Endothelial cell of umbilical vein (primary cell): ENCODE results near the gene PTAR1. TPM values are rescaled to one million over a fixed set of nuclear protein-coding genes. Genes with fewer than 3 reads are reported as not detected.

Experiments
- BruUV-seq: library from RNA; stranded (reverse); fragments of 400-500 nt; replicated peaks from 2 replicates; lab custom pipeline; 2021; lab: Mats Ljungman, UMichigan
- CTCF ChIA-PET: fragments of 300-600, 350-600 bp; sonication (Branson Sonifier 250); formaldehyde crosslinking; loops from one replicate; lab custom pipeline; 2021; ENCODE audit warnings: antibody characterized with exemption, inconsistent platforms; lab: Charles Lee
- POLR2A ChIA-PET: fragments of 300-600, 350-600 bp; sonication (Branson Sonifier 250); formaldehyde crosslinking; loops from one replicate; lab custom pipeline; 2021; ENCODE audit warnings: antibody characterized with exemption, inconsistent platforms; lab: Charles Lee
- DNase-seq: peaks from one replicate; pipeline ENCODE4 v3.0.0-alpha.2; 2011; ENCODE audit warnings: low read depth, low spot score
- FAIRE-seq: peaks from 2 replicates; lab custom pipeline; 2011; peaks lifted over from hg19 to GRCh38; lab: Jason Lieb, UNC
- H2AFZ ChIP-seq: 2 replicates; pipeline ENCODE4 v1.6.0; 2012; ENCODE audit warnings: low read depth, low read length, control low read depth, inconsistent platforms
- H3K27ac ChIP-seq: 2 replicates; pipeline ENCODE4 v1.5.1; 2011; ENCODE audit warnings: low read depth, mild to moderate bottlenecking, control low read depth, low read length, moderate library complexity; ENCODE audit not compliant: insufficient read depth
- H3K27me3 ChIP-seq, 2 experiments: 2 replicates each; pipeline versions ENCODE4 v1.6.0 to v1.6.1; 2011; ENCODE audit warnings: low read length in 2 of 2, mixed read lengths in 1 of 2; ENCODE audit not compliant: control insufficient read depth in 2 of 2, insufficient read depth in 2 of 2
- H3K36me3 ChIP-seq, 2 experiments: 2 replicates in 1 of 2; 3 replicates in 1 of 2; pipeline ENCODE4 v1.5.1; 2011; ENCODE audit warnings: low read length in 2 of 2, mild to moderate bottlenecking in 1 of 2, moderate library complexity in 1 of 2; ENCODE audit not compliant: control insufficient read depth in 2 of 2, insufficient read depth in 2 of 2; ENCODE audit errors: extremely low read depth in 1 of 2
- H3K4me1 ChIP-seq: 3 replicates; pipeline ENCODE4 v1.5.1; 2011; ENCODE audit warnings: mild to moderate bottlenecking, low read length; ENCODE audit not compliant: control insufficient read depth, insufficient read depth; ENCODE audit errors: extremely low read depth
- H3K4me2 ChIP-seq: 2 replicates; pipeline ENCODE4 v1.6.1; 2011; ENCODE audit warnings: low read length, control low read depth, mixed read lengths; ENCODE audit not compliant: insufficient read depth
- H3K4me3 ChIP-seq, 3 experiments: fragments of 200-600 bp in 1 of 3; sonication (generic), shearing (Covaris generic) in 1 of 3; replicated peaks in 1 of 3; 2 replicates each; pipeline ENCODE4 v1.5.1; 2011 to 2016; ENCODE audit warnings: control low read depth in 3 of 3, low read length in 3 of 3, mild to moderate bottlenecking in 2 of 3, inconsistent platforms in 1 of 3, low read depth in 1 of 3, moderate library complexity in 1 of 3; ENCODE audit not compliant: insufficient read depth in 1 of 3
- H3K79me2 ChIP-seq: 2 replicates; pipeline ENCODE4 v1.6.0; 2012; ENCODE audit warnings: low read length, inconsistent platforms; ENCODE audit not compliant: control insufficient read depth, insufficient read depth
- H3K9ac ChIP-seq: replicated peaks from 2 replicates; pipeline ENCODE3; 2011; ENCODE audit warnings: low read length, control low read depth; ENCODE audit not compliant: insufficient read depth; ENCODE audit errors: extremely low read depth
- H3K9me1 ChIP-seq: replicated peaks from 3 replicates; pipeline ENCODE4 v1.6.0; 2011; ENCODE audit warnings: mild to moderate bottlenecking, low read length; ENCODE audit not compliant: control insufficient read depth, insufficient read depth; ENCODE audit errors: extremely low read depth
- H3K9me3 ChIP-seq: replicated peaks from 2 replicates; pipeline ENCODE4 v1.5.1; 2012; ENCODE audit warnings: low read length, inconsistent platforms; ENCODE audit not compliant: control insufficient read depth, insufficient read depth
- H4K20me1 ChIP-seq: replicated peaks from 2 replicates; pipeline ENCODE3; 2011; ENCODE audit warnings: mild to moderate bottlenecking, low read length; ENCODE audit not compliant: control insufficient read depth, insufficient read depth; ENCODE audit errors: extremely low read depth
- EZH2 ChIP-seq: IDR thresholded peaks from 2 replicates; pipeline ENCODE4 v1.6.1; 2012; ENCODE audit warnings: borderline replicate concordance, low read depth, mild to moderate bottlenecking, moderate library complexity, low read length, inconsistent platforms; ENCODE audit not compliant: severe bottlenecking
- FOS ChIP-seq: IDR thresholded peaks from 2 replicates; pipeline ENCODE4 v1.6.1; 2011; ENCODE audit warnings: mild to moderate bottlenecking, low read length, moderate library complexity, borderline replicate concordance; ENCODE audit not compliant: insufficient read depth
- GATA2 ChIP-seq: IDR thresholded peaks from 2 replicates; pipeline ENCODE4 v1.7.0; 2011; ENCODE audit warnings: low read depth, mild to moderate bottlenecking, moderate library complexity, mixed read lengths, low read length; ENCODE audit not compliant: insufficient read length, insufficient read depth
- JUN ChIP-seq: IDR thresholded peaks from 2 replicates; pipeline ENCODE4 v1.6.1; 2011; ENCODE audit warnings: borderline replicate concordance, low read depth; ENCODE audit not compliant: insufficient read length, insufficient read depth
- MYC ChIP-seq: IDR thresholded peaks from one replicate; pipeline ENCODE4 v1.6.1; 2011; ENCODE audit warnings: mild to moderate bottlenecking, low read depth, low read length
- POLR2A ChIP-seq: IDR thresholded peaks from 2 replicates; pipeline ENCODE4 v1.6.1; 2012; ENCODE audit warnings: low read depth, mild to moderate bottlenecking, control low read depth, low read length
- POLR2AphosphoS5 ChIP-seq: IDR thresholded peaks from 2 replicates; pipeline ENCODE4 v1.6.1; 2012; ENCODE audit warnings: low read depth, mild to moderate bottlenecking, control low read depth, low read length, moderate library complexity; ENCODE audit not compliant: insufficient read depth
- dilution Hi-C: fragments of 300-500 bp; cut with MboI; formaldehyde crosslinking; loops from one replicate; pipeline ENCODE4 v1.15.0; 2019; ENCODE audit warnings: low sequenced_read_pairs; ENCODE audit not compliant: extremely low pct_ligation_motif_present
- intact Hi-C: fragments of 100-400 bp; cut with micrococcal nuclease; formaldehyde crosslinking; loops from one replicate; pipeline ENCODE4 v1.10.0; 2022
- polyA plus RNA-seq, 4 experiments: library from polyadenylated mRNA; depleted of rRNA in 3 of 4; stranded (reverse) in 3 of 4; unstranded in 1 of 4; fragments of >200 nt; gene quantifications; 2 replicates each; pipeline versions ENCODE4 v1.2.1 to v1.2.3, GENCODE V29; 2011 to 2012; ENCODE audit warnings: missing spikeins in 1 of 4
- total RNA-seq: library from RNA; stranded (reverse); gene quantifications from 2 replicates; pipeline ENCODE4 v1.2.3, GENCODE V29; 2021
- TF ChIP-seq, protein P1 (sequence below): IDR thresholded peaks from 2 replicates; pipeline ENCODE4 v1.6.1; 2011; ENCODE audit not compliant: insufficient read depth, insufficient read length
- TF ChIP-seq, protein P2 (sequence below), 2 donors: IDR thresholded peaks; 1 replicate in 1 of 2; 2 replicates in 1 of 2; pipeline ENCODE4 v1.5.1; 2011; ENCODE audit warnings: low read length in 2 of 2, mild to moderate bottlenecking in 2 of 2, moderate library complexity in 2 of 2, control low read depth in 1 of 2, inconsistent platforms in 1 of 2, low read depth in 1 of 2; ENCODE audit not compliant: insufficient read depth in 1 of 2; ENCODE audit errors: extremely low read depth in 1 of 2

PTAR1 gene
- total and polyA plus RNA-seq, 2 donors (not counting 3 experiments of a cell fraction or from before 2014, with no cell fraction given): 8.1 to 46.8 TPM

DNA sequence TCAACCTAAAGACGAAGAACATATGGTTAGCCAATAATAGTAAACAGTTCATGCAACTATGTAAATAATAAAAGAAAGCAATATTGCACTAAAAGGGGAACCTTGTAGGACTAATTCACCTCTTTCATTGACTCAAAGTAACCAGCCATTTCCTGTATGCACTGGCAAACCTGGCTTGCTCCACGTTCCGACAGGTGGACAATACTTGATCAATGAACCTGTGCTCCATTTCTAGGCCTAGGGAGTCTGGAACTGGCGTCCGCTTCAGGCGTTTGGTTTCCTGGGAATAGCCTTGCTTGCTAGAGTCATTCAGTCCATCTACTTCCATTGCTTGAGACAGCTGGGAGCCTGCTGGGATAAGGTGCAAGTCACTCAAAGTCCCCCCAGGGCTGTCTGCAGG, 41.6 kb downstream of the PTAR1 start:
- no peaks in the 10 kb centered on the region for H4K20me1 ChIP-seq

More for the DNA sequence above, 41.6 kb downstream of the PTAR1 start:
- no TSS peak for BruUV-seq
- H3K79me2 ChIP-seq: no peaks in the 10 kb centered on the region
- H3K36me3 ChIP-seq: peaks cover 3 to 5% of the 10 kb centered on the region in 2 experiments
- intact Hi-C loops: no loop called here
- ChIA-PET POLR2A (no interaction called here), CTCF (no interaction called here)
- no peak overlapping the region for H3K27ac ChIP-seq
- H3K9ac ChIP-seq: no peak overlapping the region
- no peaks in the 10 kb centered on the region for H3K9me3 ChIP-seq
- no peak overlapping the region for H2AFZ ChIP-seq
- H3K4me3 ChIP-seq: no peak overlapping the region
- DNase-seq: no peak
- no peaks in the 10 kb centered on the region for H3K9me1 ChIP-seq
- H3K4me1 ChIP-seq: no peaks in the 10 kb centered on the region
- no peaks in the 10 kb centered on the region for H3K27me3 ChIP-seq
- TF ChIP-seq, protein P1, sequence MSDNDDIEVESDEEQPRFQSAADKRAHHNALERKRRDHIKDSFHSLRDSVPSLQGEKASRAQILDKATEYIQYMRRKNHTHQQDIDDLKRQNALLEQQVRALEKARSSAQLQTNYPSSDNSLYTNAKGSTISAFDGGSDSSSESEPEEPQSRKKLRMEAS: no peak
- TF ChIP-seq MYC: no peak
- no peak for TF ChIP-seq JUN
- no peak for TF ChIP-seq GATA2
- TF ChIP-seq, protein P2, sequence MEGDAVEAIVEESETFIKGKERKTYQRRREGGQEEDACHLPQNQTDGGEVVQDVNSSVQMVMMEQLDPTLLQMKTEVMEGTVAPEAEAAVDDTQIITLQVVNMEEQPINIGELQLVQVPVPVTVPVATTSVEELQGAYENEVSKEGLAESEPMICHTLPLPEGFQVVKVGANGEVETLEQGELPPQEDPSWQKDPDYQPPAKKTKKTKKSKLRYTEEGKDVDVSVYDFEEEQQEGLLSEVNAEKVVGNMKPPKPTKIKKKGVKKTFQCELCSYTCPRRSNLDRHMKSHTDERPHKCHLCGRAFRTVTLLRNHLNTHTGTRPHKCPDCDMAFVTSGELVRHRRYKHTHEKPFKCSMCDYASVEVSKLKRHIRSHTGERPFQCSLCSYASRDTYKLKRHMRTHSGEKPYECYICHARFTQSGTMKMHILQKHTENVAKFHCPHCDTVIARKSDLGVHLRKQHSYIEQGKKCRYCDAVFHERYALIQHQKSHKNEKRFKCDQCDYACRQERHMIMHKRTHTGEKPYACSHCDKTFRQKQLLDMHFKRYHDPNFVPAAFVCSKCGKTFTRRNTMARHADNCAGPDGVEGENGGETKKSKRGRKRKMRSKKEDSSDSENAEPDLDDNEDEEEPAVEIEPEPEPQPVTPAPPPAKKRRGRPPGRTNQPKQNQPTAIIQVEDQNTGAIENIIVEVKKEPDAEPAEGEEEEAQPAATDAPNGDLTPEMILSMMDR (IDR thresholded peaks at IDR 0.05; ENCODE audit: extremely low read depth in 1 of 2, insufficient read depth in 1 of 2, low read depth in 1 of 2, low read length in 2 of 2): no peak
- no peak for TF ChIP-seq POLR2AphosphoS5
- TF ChIP-seq FOS: no peak
- TF ChIP-seq EZH2: no peak
- no peak for TF ChIP-seq POLR2A
- no peak for FAIRE-seq
- no peak overlapping the region for H3K4me2 ChIP-seq
- dilution Hi-C loops: no loop called here
